Fibroblast of villous mesenchyme (primary cell): Measurements from ENCODE around the gene SRGAP3. TPM values are rescaled to one million over a fixed set of nuclear protein-coding genes. Genes with fewer than 3 reads are reported as not detected.

Source experiments
- DNase-seq: peaks from one replicate; pipeline ENCODE4 v3.0.0-alpha.2; 2010; ENCODE audit warnings: low read depth
- H3K4me3 ChIP-seq: 2 replicates; pipeline ENCODE4 v1.5.1; 2011; ENCODE audit warnings: low read depth, mild to moderate bottlenecking, low read length
- CTCF ChIP-seq: IDR thresholded peaks from 2 replicates; pipeline ENCODE4 v1.5.1; 2012; ENCODE audit warnings: low read depth, mild to moderate bottlenecking, low read length; ENCODE audit not compliant: insufficient read depth
- total RNA-seq: library from RNA; depleted of rRNA; stranded (reverse); fragments of >200 nt; gene quantifications from 2 replicates; pipeline ENCODE4 v1.2.3, GENCODE V29; 2012

Gene SRGAP3
- total RNA-seq, 1 donor, result 3.5 TPM

DNA sequence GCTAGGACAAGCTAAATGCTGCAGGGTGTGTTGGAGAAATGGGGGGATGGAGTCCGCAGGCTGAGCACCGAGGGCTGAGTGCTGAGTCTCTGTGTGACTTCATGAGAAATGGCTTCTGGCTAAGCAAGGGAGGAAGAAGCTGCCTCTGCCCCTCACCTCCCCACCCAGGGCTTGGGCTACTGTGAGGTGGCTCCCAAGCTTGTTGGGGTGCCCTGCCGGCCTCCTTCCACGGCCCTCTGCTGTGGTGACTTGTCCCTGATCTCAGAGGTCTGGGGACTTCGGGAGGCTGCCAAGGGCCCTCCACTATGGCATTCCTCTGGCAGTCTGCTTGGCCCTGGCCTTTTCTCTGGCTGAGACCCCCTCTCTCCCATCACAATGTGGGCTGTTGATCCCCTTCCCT is 256.1 kb downstream of the SRGAP3 start:
- H3K4me3 ChIP-seq, result no peak overlapping the region
- no peak for TF ChIP-seq CTCF
- no peak for DNase-seq

GRCh38 chr3:8992854-8993253 is 256.6 kb downstream of the SRGAP3 start:
- TF ChIP-seq CTCF, result no peak
- H3K4me3 ChIP-seq, result no peak overlapping the region

DNA sequence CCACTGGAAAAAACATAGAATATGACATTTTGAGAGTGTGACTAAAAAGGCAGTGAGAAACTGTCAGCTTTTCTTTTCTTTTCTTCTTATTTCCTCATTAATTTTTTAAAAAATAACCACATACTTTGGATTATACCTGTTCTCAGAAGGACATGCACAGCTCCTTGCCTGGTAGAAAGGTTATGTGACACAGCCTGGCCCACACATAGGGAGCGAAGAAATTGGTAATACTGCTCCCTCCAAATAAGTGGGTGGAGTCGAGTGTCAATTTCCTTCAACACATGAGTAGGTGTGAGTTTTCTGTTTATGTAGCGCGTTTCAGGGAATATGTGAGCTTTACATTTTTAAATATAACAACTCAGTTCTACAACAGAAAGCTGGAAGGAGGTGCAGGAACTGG is 257.2 kb downstream of the SRGAP3 start:
- no peak for TF ChIP-seq CTCF
- H3K4me3 ChIP-seq, result no peak overlapping the region
- no peak for DNase-seq

More at GRCh38 chr3:8992854-8993253, 256.6 kb downstream of the SRGAP3 start:
- no peak for DNase-seq

DNA sequence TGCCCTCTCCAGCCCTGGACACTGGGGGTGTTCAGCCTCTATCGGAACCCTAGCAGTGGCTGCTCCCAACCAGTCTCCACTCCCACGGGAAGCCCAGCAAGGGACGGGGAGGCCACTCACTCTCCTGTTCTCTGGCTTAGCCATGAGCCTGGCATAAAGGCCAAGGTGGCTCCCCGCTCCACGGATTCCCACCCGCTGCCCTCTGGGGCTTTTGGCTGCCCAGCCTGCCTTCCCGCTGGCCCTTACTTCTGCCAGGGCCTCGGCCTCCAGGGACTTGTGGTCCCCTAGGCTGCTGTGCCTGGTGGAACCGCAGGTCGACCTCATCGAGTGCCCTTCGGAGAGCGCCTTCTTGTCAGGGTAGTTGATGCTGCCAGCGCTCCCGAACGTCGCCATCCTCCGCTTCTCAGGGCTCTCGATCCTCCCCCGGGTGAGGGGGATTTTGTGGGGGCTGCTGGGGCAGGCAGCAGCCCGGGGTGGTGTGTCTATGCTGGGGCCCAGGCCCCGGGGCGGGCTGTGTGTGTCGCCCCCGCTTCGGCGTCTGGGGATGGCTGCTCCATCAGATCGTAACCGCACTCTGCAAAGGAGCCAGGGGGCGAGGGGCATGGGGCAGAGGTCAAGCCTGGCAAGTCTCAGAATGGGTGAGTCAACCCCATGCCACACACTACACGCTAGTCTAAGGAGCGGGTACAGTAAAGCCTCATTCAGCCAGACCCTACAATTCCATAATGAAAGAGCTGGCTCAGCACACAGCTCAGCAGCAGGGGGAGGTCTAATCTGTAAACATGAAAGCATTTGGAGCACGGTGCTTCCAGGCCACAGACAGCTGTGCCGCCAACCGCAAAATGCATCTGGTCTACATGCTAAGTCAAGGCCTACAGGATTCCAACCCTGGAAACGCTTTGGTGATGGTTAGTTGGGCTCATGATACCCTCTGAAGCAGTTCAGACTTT is 258.9 kb downstream of the SRGAP3 start:
- H3K4me3 ChIP-seq, result no peak overlapping the region
- peak; percentile 98 for DNase-seq
- peak; percentile 21 for TF ChIP-seq CTCF

- TF ChIP-seq CTCF, result no peak
- no peak for DNase-seq
- H3K4me3 ChIP-seq, result no peak overlapping the region
These were observed 260.5 kb downstream of the SRGAP3 start for GRCh38 chr3:8988791-8989558.

- H3K4me3 ChIP-seq, result no peak overlapping the region
- no peak for DNase-seq
- no peak for TF ChIP-seq CTCF
These were observed 261.1 kb downstream of the SRGAP3 start for GRCh38 chr3:8988384-8988655.
